ENCODE measurements around the gene ZNF367.

Gene ZNF367

DNA sequence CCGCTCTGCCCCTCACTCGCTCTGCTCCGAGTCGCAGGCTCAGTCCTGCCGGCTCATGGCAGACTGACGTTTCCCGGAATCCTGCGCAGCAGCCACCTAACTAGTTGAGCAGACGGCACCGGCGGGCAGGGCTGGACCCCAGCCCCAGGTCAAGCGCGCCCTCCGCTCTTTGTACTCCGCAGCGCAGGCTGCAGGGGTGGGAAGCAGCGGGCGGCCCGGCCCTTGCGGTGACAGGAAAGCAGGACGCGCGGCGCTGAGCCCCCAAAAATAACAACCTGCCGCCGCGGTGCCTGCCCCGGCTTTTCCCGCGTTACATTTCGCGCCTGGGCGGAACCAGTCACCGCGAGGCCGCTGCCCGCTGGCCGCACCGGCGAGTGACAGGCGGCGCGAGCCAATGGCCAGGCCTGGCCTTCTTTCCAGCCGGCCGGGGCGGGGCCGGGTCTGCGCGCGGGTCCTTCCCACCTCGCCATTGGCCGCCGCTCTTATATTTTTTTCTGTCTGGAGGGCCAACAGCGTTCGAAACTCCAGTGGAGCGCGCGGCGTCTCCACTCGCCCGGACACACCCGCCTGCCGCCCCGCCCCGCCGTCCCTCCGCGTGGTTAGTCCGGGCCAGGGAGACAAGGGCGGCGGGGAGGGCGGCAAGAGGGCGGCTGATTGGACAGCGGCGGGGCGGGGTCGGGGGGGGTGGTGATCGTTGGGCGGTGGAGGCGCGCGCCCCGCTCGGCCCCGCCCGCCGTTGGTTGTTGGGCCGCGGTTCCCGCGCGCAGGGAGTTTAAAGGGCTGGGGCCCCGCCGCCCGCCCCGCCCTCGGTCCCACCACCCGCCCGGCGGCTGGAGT, at the start of gene ZNF367:
ZNF367 (minus strand) TSS at position 288 of the 837 bp plus-strand sequence. CDS start 338 bp downstream, outside the sequence.
- peak; percentile 77 for DNase-seq (ENCODE audit: low read depth)

GRCh38 chr9:96467784-96468183, 49.6 kb upstream of the ZNF367 start:
- no peak for DNase-seq (ENCODE audit: low read depth)

- no peak for DNase-seq (ENCODE audit: low read depth)
These were observed 46.3 kb upstream of the ZNF367 start for GRCh38 chr9:96464426-96464825.

DNA sequence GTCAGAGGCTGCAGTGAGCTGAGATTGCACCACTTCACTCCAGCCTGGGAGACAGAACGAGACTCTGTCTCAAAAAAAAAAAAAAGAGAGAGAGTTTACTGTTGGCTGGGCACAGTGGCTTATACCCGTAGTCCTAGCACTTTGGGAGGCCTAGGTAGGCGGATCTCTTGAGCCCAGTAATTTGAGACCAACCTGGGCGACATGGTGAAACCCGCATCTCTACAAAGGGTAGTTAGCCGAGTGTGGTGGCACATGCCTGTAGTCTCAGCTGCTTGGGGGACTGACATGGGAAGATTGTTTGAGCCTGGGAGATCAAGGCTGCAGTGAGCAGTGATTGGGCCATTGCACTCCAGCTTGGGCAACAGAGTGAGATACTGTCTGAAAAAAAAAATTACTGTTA, 44.4 kb upstream of the ZNF367 start:
- DNase-seq (ENCODE audit: low read depth): no peak

DNA sequence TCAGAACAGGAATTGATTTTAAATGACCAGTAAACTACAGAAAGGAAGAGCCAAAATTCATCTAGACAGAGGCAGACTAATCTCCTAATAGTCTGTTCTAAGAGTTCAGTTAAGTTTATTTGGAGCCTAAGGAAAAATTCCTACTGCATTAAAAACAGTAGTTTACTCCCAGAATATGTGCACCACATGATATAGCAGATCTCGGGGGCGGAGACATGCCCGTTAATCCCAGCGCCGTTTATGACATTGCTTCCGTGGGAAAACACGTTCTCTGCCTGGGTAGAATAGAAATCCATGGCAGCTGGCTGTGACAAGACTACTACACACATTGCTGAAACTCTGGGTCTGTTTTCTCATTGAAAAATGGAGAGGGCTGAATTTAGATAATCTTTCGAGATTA, 43.2 kb upstream of the ZNF367 start:
- DNase-seq (ENCODE audit: low read depth): no peak

DNA sequence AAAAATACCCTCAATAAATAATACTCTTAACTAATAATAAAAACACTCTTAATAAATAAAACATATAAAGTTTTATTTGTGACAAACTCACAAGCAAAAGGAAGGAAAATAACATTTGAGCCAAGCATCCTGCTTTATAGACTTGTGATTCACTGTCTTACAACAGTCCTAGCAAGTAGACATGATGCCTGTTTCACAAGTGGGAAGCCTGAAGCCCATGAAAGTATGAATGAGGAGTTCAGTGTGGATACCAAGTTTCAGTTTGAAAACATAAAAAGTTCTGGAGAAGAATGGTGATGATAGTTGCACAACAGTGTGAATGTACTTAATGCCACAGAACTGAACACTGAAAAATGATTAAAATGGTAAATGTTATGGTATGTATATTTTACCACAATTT, 42.7 kb upstream of the ZNF367 start:
- no peak for DNase-seq (ENCODE audit: low read depth)

DNA sequence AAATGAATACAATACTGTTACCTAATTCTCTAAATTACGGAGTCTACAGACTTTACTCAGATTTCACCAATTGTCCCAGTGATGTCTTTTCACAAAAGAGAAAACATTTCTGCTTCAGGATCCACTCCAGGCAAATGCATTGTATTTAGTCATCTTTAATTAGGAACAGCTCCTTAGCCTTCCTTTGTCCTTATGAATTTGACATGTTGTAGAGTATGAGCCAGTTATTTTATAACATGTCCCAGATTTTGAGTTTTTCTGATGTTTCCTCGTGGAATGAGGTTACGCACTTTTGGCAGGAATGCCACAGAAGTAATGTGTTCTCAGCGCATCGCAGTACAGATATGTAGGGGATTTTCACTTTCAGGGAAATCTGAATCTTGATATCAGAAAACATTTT, 42.3 kb upstream of the ZNF367 start:
- DNase-seq (ENCODE audit: low read depth): no peak

DNA sequence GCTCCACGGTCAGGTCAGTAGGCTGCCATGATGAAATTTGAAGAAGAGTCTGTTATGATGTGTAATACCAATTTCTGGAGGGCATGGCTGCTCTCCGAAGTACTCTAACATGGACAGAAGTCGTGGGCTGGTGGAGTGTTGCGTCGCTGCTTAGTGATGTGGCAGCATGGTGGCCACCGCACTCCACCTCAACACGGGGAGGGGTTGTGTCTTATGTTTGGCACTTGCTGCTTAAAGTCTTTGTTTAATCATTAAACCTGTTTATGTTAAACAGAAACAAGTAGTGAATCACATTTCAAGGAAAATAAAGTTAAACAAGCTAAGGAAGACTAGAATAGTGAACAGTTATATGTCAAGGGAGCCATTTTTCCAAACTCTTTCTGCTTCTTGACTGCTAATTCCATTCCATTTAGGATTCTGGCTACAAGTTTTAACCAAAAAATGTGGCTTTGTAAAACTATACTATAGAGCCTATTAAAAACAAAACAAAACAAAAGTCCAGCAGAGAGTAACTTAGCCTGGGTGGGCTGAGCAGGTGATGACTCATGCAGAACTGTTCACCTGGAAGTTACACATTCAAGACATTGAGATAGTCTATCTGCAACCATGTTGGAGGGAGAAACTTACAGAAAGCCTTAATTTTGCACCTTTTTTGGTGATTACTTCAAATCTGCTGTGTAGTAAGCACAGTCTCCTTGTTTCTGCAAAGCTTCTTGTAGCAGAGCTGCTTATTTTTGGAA, 41.3 kb upstream of the ZNF367 start:
- DNase-seq (ENCODE audit: low read depth): no peak

- no peak for DNase-seq (ENCODE audit: low read depth)
These were observed 40.1 kb upstream of the ZNF367 start for GRCh38 chr9:96458226-96458625.

DNA sequence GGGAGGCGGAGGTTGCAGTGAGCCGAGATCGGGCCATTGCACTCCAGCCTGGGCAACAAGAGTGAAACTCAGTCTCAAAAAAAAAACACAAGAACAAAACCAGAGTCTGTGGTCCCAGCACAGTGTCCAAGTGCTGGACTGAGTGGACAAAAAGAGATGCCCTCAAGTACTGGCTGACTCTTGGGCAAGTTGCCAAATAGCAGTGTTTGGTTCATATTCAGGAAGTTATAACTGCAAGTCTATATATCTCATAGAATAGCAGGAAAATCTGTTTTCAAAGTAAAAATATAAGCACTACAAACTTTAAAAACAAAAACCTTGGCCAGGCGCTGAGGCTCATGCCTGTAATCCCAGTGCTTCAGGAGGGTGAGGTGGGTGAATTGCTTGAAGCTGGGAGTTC, 39.1 kb upstream of the ZNF367 start:
- DNase-seq (ENCODE audit: low read depth): no peak

GRCh38 chr9:96453625-96454024, 35.5 kb upstream of the ZNF367 start:
- DNase-seq (ENCODE audit: low read depth): no peak

GRCh38 chr9:96450613-96451528, 32.7 kb upstream of the ZNF367 start:
- DNase-seq (ENCODE audit: low read depth): no peak

GRCh38 chr9:96449845-96450612, 31.9 kb upstream of the ZNF367 start, which contains the start of gene HABP4:
TSS of gene HABP4 (plus strand) at chr9:96450169. CDS start at chr9:96450280, 111 bp downstream.
- DNase-seq (ENCODE audit: low read depth): peak; percentile 72

- no peak for DNase-seq (ENCODE audit: low read depth)
These were observed 31.3 kb upstream of the ZNF367 start for GRCh38 chr9:96449523-96449844.

- DNase-seq (ENCODE audit: low read depth): no peak
These were observed 30.5 kb upstream of the ZNF367 start for GRCh38 chr9:96448546-96449170.

- no peak for DNase-seq (ENCODE audit: low read depth)
These were observed 29.2 kb upstream of the ZNF367 start for GRCh38 chr9:96447406-96447805.

DNA sequence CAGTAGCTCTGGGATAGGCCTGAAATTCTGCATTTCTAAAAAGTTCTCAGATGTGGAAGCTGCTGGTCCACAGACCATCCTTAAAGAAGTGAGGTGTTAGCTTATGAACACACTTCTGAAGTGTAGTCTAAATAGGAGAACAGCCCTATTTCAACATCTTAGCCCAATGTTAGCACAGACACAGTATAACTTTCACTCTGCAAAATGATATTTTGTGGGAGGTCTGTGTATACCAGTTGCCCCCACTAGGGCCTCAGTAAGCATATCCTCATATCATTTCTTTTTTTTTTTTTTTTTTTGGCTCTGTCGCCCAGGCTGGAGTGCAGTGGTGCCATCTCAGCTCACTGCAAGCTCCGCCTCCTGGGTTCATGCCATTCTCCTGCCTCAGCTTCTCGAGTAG, 24.3 kb upstream of the ZNF367 start:
- DNase-seq (ENCODE audit: low read depth): no peak

- DNase-seq (ENCODE audit: low read depth): no peak
These were observed 23.8 kb upstream of the ZNF367 start for GRCh38 chr9:96441798-96442445.

- DNase-seq (ENCODE audit: low read depth): no peak
These were observed 22.6 kb upstream of the ZNF367 start for GRCh38 chr9:96440671-96441199.

DNA sequence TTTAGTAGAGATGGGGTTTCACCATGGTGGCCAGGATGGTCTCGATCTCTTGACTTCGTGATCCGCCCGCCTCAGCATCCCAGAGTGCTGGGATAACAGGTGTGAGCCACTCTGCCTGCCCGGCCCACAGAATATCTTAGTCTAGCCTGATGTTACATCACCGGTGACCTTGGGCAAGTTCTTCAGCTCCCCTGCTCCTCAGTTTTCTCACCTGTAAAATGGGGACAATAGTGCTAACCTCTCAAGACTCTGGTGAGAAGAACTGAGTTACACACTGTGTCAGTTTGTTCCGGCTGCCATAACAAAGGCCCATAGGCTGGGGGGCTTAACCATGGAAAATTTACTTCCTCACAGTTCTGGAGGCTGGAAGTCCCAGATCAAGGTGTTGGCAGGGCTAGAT, 19.3 kb upstream of the ZNF367 start:
- DNase-seq (ENCODE audit: low read depth): no peak
